GM19455 (cell line): ENCODE results near the gene SAC3D1.
A peak's percentile ranks its signal among the peaks of the same experiment; 100 is the strongest.
"Not testable (repeated sequence)": the region's sequence is repeated elsewhere in the genome, so short reads cannot be mapped to it uniquely, and the experiment has no call there.

Experiments used
- ATAC-seq: cut with Tn5 transposase; IDR thresholded peaks from one replicate; pipeline ENCODE4 v1.9.1; 2021; ENCODE audit not compliant: unreplicated experiment

The SAC3D1 gene

DNA sequence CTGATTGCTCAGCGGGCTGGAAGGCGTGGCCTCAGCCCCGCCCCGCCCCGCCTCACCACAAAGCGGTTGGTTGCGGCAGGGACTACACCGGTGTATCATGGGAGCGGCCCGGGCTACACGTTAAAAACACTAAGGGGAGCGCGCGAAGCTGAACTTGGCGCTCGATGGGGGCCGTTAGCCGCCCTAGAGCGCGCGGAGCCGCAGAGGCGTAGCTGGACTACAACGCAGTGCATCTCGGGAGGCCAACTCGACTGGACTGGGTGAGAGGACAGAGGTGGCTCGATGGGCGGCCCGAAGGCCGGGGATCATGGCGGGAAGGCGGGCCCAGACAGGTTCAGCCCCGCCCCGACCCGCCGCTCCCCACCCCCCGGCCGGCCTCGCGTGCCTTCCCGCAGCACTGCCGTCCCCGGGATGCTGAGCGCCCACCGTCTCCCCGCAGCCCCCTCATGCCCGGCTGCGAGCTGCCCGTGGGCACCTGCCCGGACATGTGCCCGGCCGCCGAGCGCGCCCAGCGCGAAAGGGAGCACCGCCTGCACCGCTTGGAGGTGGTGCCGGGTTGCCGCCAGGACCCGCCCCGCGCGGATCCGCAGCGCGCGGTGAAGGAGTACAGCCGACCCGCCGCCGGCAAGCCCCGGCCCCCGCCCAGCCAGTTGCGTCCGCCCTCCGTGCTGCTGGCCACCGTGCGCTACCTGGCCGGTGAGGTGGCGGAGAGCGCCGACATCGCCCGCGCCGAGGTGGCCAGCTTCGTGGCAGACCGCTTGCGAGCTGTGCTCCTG is at the start of gene SAC3D1:
Gene SAC3D1, plus strand, starts transcription at position 364 of the 776 bp plus-strand sequence. Its CDS starts 83 bp downstream, at position 447.
- ATAC-seq, result peak; percentile 86

- ATAC-seq, result no peak
Observed at GRCh38 chr11:64994318-64994717, 46.7 kb upstream of the SAC3D1 start.

GRCh38 chr11:64996327-64996709 is 44.7 kb upstream of the SAC3D1 start:
- no peak for ATAC-seq

GRCh38 chr11:64996710-64997380 is 44.2 kb upstream of the SAC3D1 start, which contains the start of gene BATF2:
Gene BATF2 (minus strand): TSS chr11:64996971. CDS start chr11:64996914, 57 bp downstream.
- no peak for ATAC-seq

DNA sequence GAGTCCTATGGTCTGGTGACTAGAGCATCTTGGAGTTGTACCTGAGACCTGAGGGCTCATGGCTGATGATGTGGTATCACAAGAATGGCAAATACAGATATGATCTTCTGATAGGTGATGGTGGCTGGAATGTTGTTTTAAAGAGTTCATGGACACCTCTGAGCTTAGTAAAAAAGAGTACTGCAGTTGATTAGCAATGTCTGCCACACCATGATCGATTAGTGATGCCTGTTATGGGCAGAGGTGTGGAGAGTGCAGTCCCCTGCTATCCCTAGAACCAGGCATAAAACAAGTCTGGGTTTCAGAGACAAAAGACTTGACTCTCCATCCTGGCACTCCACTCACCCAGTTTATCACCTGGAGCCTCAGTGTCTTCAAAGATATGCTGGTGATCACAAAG is 42.9 kb upstream of the SAC3D1 start:
- no peak for ATAC-seq

GRCh38 chr11:64998690-64999431 is 42.1 kb upstream of the SAC3D1 start:
- ATAC-seq, result no peak

DNA sequence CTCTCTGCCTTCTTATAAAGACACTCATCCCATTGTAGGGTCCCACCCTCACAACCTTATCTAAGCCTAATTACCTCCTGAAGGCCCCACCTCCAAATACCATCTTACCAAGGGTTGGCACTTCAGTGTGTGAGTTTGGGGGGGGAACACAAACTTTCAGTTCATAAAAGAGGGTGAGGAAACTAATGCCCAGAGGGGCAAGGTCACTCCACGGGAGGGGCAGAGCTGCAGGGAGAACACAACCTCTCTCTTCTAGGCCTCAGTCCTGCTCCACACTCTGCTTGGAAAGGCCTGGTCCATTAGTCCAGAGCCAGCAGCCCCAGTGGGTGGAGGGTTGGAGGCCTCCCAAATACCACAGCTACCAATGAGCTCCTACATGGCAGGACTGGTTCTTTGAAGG is 41.5 kb upstream of the SAC3D1 start:
- ATAC-seq, result no peak

DNA sequence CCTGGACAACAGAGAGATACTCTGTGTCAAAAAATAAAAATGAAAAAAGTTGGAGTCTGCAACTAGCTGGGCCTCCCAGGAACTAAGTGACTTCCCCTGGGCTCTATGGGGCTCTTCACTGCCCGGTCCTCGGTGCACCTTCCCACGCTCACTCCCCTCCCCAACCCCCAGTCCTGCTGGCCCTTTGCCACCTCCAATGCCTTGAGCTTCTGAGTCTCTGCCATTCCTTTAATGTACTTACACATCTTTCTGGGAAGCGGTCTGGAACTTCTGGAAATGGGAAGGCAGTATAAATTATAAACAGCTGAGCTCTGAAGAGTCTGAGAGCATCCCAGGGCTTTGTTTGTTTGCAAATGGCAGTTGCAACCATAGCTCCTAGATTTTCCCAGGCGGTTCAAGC is 38.3 kb upstream of the SAC3D1 start:
- ATAC-seq, result no peak

GRCh38 chr11:65003282-65003681 is 37.7 kb upstream of the SAC3D1 start:
- no peak for ATAC-seq

GRCh38 chr11:65003968-65004367 is 37.0 kb upstream of the SAC3D1 start:
- not testable (repeated sequence) for ATAC-seq

DNA sequence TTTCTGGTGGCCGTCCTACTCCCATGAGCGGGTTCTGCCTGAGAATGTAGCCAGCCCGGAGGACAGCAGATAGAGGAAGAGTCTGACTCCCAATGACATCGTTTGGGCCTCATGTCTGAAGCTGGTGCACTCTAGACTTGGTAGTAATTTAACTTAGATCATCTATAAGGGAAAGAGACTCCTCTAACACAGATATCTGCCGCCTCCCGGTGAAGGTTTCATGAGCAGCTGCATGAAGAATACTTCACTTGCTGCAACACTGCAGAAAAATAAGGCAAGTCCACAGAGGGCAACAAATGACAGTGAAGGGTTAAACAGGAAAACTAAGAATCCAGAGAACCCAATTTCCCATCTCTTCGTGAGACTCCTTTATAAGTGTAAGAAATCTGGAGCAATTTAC is 33.0 kb upstream of the SAC3D1 start:
- ATAC-seq, result no peak

DNA sequence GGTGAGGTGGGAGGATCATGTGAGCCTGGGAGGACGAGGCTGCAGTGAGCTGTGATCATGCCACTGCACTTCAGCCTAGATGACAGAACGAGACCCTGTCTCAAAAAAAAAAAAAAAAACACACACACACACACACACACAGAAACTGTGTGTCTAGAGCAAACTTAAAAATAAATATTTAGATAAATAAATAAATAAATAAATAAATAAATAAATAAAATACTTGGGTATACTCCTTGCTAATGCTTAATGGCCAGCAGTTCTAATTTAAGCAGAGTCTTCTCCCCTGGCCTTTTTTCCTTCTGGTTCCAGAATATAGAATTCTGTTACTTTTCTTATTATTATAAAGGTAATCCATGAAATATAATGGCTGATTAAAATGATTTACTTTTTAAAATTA is 32.1 kb upstream of the SAC3D1 start:
- no peak for ATAC-seq

DNA sequence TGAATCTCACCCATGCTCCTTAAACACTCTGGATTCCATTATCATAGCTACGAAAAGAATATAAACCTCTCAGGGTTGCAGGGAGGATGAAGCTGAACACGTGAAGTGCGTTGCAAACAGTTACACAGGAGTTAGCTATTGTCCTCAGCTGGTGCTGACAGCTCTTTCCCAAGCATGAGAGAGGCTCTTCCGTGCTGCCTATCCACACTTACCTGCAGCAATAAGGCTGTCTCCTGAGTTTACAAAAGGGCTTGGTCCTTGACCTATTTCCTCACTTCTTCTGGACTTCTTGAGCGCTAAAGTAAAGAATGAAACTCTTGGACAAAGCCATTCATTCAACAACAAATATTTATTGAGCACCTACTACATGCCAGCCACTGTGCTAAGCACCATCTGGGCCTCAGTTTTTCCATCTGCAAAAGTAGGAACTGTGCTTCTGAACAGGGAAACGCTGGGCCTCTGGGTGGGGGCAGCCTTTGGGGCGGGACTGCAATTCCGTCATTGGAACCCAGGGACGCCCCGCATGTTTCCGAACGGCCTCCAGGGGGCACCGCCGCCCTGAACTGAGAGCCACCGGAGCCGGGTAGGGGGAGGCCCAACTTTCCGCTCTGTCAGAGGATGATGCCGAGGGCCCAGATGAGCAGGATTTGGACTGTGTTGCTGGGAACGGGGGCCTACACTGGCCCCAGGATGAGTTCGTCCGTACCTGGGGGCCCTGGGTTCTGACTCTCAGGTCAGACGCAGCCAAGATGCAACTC is 27.7 kb upstream of the SAC3D1 start:
- peak; percentile 74 for ATAC-seq

DNA sequence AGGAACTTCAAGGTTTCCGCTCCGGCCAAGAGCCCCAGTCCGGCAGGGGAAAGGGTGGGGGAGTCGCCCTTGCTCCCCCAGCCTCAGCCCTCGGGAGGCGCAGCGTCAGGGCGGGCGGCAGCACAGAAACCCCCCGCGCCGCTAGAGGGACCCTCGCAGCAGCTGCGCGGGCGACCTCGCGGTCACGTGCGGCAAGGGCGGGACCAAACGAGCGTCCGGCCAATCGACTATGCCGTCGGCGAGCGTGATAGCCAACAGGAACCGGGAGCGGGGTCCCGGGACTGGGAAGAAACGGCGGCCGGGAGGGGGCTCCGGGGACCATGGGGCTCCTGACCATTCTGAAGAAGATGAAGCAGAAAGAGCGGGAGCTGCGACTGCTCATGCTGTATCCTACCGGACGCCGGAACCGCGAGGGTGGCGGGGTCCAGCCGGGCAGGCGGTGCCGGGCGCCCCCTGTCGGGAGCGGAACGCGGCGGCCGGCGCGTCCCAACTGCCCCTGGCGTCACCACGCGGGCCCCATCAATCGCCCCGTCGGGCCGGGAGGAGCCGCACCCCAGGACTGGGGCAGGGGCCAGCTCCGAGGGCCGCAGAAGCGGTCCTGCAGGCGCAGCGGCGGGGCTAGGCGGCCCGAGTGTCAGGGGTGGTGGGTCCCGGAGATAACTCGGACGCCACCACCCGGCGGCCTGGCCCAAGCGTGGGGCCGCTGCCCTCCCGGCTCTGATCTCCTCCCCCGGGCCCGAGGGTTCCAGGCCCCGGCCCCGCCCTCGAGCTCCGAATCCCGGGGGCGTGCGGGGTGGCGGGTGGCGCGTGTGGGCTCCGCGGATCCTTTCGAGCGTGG is 26.9 kb upstream of the SAC3D1 start, which contains the start of gene ARL2:
Gene ARL2, plus strand, starts transcription at position 273 of the 838 bp plus-strand sequence. Its CDS starts 48 bp downstream, at position 321.
- peak; percentile 72 for ATAC-seq

DNA sequence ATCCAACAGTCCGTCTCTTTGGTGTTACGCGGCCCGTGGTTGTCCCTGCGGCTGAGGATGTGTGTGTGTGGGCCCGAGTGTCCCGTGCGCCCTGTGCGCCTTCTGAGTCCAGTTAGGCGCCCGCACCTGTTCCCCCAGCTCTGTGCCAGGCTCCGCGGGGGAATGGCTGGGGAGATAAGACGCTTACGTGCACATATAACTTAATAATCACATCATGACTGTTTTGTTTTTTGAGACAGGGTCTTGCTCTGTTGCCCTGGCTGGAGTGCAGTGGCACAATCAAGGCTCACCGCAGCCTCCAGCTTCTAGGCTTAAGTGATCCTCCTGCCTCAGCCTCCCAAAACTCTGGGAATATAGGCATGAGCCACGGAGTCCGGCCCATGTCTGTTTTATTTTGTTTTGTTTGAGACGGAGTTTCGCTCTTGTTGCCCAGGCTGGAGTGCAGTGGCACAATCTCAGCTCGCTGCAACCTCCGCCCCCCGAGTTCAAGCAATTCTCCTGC is 26.2 kb upstream of the SAC3D1 start:
- ATAC-seq, result no peak

DNA sequence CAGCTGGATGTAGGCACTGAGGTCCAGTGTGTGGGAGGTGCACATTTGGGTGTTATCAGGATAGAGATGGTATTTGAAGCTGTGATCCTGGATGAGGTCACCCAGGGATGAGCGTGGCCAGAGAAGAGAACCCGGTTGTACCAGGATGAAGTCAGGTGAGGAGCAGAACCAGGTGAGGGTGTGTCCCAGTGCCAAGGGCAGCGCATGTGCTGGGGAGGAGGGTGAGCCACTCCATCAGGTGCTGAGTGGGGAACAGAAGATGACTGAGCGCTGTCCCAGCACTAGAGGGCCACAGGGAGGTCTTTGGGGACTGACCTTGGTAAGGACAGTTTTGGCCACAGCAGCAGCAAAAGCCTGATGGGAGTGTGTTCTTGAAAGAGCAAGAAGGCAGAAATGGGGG is 24.3 kb upstream of the SAC3D1 start:
- no peak for ATAC-seq

- ATAC-seq, result no peak
Observed at GRCh38 chr11:65017937-65018336, 23.1 kb upstream of the SAC3D1 start.

- ATAC-seq, result no peak
Observed at GRCh38 chr11:65019824-65020223, 21.2 kb upstream of the SAC3D1 start.

DNA sequence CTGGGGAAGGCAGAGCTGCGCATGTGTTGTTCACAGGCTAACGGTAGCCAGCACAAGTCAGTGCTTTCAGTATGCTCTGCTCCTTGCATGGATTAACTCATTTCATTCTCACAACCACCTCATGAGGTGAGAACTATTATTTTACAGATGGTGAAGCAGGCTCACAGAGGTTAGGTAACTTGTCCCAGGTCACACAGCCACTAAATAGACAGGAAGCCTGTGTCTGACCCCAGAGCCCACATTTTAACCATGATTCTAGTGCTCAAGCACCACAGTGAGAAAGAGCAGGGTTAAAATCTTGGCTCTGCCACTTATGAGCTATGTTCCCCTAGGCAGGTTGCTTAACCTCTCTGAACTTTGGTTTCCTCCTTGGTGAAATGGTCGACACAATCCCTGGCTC is 20.0 kb upstream of the SAC3D1 start:
- no peak for ATAC-seq

GRCh38 chr11:65021509-65021908 is 19.5 kb upstream of the SAC3D1 start:
- ATAC-seq, result no peak
